GM12801 (cell line): Measurements from ENCODE around the gene PXDN.

Experiments
- TF ChIP-seq, protein P1 (sequence below): IDR thresholded peaks from one replicate; pipeline ENCODE4 v1.5.1; 2011; ENCODE audit warnings: control low read depth; ENCODE audit not compliant: insufficient read length; ENCODE audit errors: extremely low read depth

PXDN gene

DNA sequence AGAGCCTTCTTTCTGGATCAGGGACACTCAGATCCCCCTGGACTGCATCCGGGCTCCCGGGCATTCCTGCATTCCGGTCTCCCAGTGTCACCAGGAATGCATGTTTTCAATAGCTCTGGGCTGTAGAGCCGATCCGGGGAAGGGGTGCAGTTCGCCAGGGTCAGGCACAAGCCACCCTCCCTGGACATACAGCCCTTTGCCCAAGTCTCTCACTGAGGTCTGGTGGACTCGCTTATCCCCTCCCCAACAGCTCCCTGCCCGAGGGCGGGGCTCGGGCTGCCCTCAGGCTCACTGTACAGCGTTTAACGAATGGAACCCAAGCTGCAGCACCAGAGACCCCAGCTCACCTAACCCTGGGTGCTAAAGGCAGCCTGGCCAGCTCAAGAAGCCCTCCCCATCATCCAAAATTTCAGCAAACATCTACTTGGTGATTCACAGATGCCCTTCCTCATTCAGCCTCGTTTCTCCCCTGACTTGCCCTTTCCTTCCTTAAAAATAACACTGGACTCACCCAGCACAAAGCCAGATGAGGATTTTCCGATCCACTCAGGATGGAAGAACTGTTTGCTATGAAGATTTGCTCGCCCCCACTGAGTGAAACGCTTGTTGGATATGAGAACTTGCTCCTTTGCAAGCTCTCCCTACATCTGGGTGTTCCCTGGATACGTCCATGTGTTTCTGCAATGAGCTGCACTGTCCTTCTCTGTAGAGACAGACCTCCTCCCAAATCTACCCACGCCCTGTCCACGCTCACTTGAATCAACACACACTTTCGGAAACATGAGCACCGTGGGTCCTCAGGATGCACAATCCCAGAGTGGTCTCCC, 58.1 kb downstream of the PXDN start:
- TF ChIP-seq, protein P1, sequence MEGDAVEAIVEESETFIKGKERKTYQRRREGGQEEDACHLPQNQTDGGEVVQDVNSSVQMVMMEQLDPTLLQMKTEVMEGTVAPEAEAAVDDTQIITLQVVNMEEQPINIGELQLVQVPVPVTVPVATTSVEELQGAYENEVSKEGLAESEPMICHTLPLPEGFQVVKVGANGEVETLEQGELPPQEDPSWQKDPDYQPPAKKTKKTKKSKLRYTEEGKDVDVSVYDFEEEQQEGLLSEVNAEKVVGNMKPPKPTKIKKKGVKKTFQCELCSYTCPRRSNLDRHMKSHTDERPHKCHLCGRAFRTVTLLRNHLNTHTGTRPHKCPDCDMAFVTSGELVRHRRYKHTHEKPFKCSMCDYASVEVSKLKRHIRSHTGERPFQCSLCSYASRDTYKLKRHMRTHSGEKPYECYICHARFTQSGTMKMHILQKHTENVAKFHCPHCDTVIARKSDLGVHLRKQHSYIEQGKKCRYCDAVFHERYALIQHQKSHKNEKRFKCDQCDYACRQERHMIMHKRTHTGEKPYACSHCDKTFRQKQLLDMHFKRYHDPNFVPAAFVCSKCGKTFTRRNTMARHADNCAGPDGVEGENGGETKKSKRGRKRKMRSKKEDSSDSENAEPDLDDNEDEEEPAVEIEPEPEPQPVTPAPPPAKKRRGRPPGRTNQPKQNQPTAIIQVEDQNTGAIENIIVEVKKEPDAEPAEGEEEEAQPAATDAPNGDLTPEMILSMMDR, result no peak

DNA sequence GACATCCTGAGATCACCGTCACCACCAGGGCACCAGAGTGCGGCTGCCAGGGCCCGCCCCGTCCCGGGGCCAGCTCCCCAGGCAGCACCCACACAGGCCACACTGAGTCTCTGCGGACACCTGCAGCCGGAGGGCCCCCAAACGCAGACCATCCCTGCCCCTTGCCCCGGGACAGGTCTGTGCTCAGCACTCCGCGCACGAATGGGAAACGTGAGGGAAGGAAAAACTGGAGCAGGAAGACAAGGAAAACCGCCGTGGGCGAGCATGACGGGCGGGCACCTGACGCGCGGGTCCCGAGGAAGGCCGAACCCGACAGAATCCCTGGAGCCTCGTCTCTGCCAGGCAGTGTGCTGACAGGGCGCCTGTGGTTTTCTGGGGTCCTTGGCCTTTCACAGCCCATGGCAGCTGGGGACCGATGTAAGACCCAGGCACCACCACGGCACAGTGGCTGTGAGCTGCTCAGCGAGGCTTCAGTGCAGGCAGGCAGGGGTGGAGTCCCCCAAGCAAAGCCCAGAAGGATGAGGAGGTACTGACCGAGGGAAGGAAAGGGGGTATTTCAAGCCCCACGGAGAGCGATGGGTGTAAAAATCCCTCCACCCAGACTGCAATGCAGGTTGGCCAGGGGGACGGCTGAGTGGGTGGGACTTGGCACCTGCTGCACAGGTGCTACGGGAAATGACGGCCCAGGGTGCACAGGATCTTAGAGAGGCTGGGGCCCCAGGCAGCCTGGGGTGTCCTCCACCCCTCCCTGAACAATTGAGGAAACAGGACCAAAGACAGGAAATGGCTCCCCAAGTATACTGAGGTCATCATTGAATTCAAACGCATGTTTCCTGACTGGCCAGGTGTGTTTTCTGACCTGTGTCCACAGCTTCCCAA, 59.0 kb downstream of the PXDN start:
- TF ChIP-seq, protein P1, result no peak

GRCh38 chr2:1683297-1683696, 61.0 kb downstream of the PXDN start:
- TF ChIP-seq, protein P1, result no peak

DNA sequence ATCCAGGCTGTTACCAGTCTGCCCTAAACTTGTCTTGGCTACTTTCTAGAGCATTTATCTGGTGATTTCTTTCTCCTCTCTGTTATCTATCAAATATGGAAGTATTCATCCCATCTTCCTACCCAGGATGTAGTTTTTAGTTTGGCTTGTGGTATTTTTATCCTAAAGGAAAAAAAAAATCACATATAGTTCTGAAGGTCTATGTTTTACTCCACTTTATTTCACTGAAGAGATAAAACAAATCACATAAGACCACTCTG, 62.2 kb downstream of the PXDN start:
- TF ChIP-seq, protein P1, result no peak

DNA sequence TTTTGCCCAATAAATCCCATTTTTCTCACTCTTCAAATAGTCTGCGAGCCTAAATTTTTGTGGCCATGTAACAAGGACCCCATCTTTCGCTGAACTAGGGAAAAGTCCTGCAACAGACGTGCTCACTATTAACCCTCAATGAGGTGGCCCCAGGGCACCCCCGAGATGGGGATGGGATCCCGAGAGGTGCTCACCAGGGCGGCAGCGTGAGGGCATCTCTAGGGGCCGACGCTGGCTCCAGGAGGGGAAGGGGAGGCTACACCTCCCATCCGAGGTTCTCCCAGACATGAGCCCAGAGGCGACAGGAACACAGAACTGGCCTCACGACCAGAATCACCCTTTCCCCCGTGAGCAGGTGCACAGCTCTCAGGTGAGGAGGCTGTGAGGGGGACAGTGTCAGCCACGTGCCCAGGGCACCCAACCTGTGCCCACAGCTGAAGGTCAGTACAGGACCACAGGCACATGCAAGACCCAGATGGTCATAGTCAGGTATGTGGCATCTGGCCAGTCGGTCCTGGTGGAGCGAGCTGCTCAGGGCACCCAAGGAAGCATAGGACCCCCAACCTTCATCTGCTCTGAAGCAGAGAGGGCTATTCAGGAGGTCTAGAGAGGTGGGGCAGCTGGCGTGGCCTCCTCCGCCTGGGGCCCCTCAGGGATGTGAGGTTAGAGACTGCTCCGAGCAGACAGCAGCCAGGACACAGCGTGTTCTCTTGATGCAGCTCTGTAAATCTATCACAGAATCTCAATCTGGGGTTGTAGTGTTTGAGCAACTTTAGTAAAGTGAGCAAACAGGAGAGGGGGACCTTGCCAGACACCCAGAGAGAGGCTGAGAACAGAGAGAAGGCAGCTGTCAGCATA, 62.8 kb downstream of the PXDN start:
- TF ChIP-seq, protein P1, result no peak

DNA sequence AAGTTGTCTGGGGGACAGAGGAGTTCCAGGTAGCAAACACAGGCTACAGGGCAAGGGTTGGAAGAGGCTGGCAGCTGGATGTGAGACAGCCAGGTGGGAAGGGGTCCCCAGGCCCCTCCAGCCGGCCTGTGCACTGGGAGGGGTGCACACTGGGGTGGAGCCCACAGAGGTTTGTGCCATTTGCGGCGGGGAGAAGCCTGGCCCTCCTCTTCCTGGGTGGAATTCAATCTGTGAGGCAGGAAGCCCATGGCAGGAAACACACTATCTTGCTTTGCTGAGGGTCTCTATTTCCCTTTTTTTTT, 63.3 kb downstream of the PXDN start:
- TF ChIP-seq, protein P1, result no peak
